ENCODE data around the gene WNT2. TPM values are rescaled to one million over a fixed set of nuclear protein-coding genes. Genes with fewer than 3 reads are reported as not detected.

The WNT2 gene
- total and polyA plus RNA-seq, 2 of the 4 experiments (the other 2 are of a cell fraction): 1.8 to 1.9 TPM

DNA sequence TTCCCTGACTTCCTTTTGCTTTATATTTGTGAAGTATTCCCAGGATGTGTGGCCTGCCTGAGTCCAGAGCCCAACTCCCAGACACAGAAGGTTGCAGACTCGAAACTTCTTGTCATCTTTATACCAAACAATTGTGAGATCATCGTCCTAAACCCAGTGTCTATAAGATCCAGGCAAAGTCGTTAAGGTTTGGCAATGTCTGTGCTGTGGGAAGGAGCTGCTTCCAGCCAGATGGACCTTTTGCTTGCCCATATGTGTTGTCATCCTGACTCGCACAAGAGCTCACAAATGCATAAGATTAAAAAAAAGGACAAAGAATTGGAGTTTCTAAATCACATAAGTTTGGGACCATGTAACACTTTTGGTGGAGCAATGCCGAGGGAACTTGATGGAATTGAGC lies 37.0 kb downstream of the WNT2 start:
- no peak for ATAC-seq (ENCODE audit: low read depth)
- intact Hi-C loops (cut with micrococcal nuclease) (no loop called here), in situ Hi-C loops (cut with MboI; ENCODE audit: low sequenced_read_pairs) (no loop called here), dilution Hi-C loops (cut with HindIII; ENCODE audit: low sequenced_read_pairs, unreplicated experiment) (no loop called here)
- Histone ChIP-seq H2BK120ac (ENCODE audit: low read depth, low read length) (peak overlapping the region; percentile 30), H3K4me3 (ENCODE audit: insufficient read depth, low read depth, low read length) (no peak overlapping the region), H4K8ac (ENCODE audit: low read depth in 2 of 2, low read length in 2 of 2) (peak overlapping the region in 1 of 2 experiments; percentile 63; a peak in 3 of 4 replicates), H4K5ac (ENCODE audit: low read depth, low read length) (no peak overlapping the region; the same call in 1 of the 2 replicates), H3K9ac (ENCODE audit: low read depth, low read length) (no peak overlapping the region), H3K23ac (ENCODE audit: low read depth, low read length) (no peak overlapping the region), H2AK9ac (replicated peaks; ENCODE audit: low read depth, low read length, poor library complexity) (no peak overlapping the region), H3K4me1 (ENCODE audit: control insufficient read depth, insufficient read depth, low read length) (peaks cover 15% of the 10 kb centered on the region), H3K4me2 (ENCODE audit: low read depth, low read length) (no peak overlapping the region), H2AFZ (replicated peaks; ENCODE audit: low read length, poor library complexity) (no peak overlapping the region), H2BK5ac (ENCODE audit: low read depth, low read length, poor library complexity, severe bottlenecking) (no peak overlapping the region), H2BK15ac (ENCODE audit: low read depth, low read length) (peak overlapping the region; percentile 70; the same call in 1 of the 3 replicates), H3K36me3 (ENCODE audit: control insufficient read depth, insufficient read depth, low read length) (no peaks in the 10 kb centered on the region), H3K56ac (ENCODE audit: extremely low read depth, insufficient read depth, low read length) (no peak overlapping the region), H3K9me3 (ENCODE audit: control insufficient read depth, insufficient read depth, low read length) (no peaks in the 10 kb centered on the region), H3K27ac (ENCODE audit: insufficient read depth, low read length) (no peak overlapping the region), H2BK20ac (ENCODE audit: low read depth, low read length) (peak overlapping the region; percentile 51; the same call in 1 of the 2 replicates), H4K91ac (ENCODE audit: insufficient read depth, low read depth, low read length) (no peak overlapping the region), H2AK5ac (ENCODE audit: low read depth, low read length) (no peak overlapping the region), H3K18ac (ENCODE audit: low read depth, low read length) (peak overlapping the region; percentile 26), H3K79me1 (ENCODE audit: low read depth in 1 of 2, low read length in 2 of 2) (no peaks in the 10 kb centered on the region), H3K27me3 (ENCODE audit: control insufficient read depth, insufficient read depth, low read length) (peaks cover 1% of the 10 kb centered on the region; the same call in 1 of the 2 replicates), H3K4ac (ENCODE audit: low read depth, low read length) (peak overlapping the region; percentile 54), H3K9me1 (ENCODE audit: insufficient read depth, low read length) (peaks cover 19% of the 10 kb centered on the region), H4K20me1 (ENCODE audit: insufficient read depth, low read length) (no peaks in the 10 kb centered on the region), H3K14ac (replicated peaks; ENCODE audit: low read depth, low read length) (no peak overlapping the region; the same call in 1 of the 2 replicates)
- no peak for TF ChIP-seq RCOR1 (IDR thresholded peaks at IDR 0.05; ENCODE audit: insufficient replicate concordance, low read length)
- 0 out of 2 replicates have a peak, but pooled peaks have one; percentile 6 for TF ChIP-seq CEBPB (IDR thresholded peaks at IDR 0.05; ENCODE audit: low read depth, low read length)
- no peak for TF ChIP-seq RAD21 (IDR thresholded peaks at IDR 0.05; ENCODE audit: low read length)
- TF ChIP-seq SMC3 (IDR thresholded peaks at IDR 0.05; ENCODE audit: low read depth, low read length): no peak
- DNase-seq: peak; percentile 59
- ChIA-PET POLR2A (ENCODE audit: unreplicated experiment) (no interaction called here), CTCF (no interaction called here)
- no TSS peak for BruUV-seq (replicated peaks)
- WGBS, 2 experiments (ENCODE audit: extremely low coverage in 2 of 2, insufficient read length in 1 of 2): no CpG with 5 or more reads among the region's 5 CpGs
